PC-9 (cell line): Measurements from ENCODE around the gene GSX2. TPM values are rescaled to one million over a fixed set of nuclear protein-coding genes. Genes with fewer than 3 reads are reported as not detected.

ENCODE experiments used
- BruUV-seq: library from RNA; stranded (reverse); fragments of 400-500 nt; replicated peaks from 2 replicates; lab custom pipeline; 2021; lab: Mats Ljungman, UMichigan
- CTCF ChIA-PET: fragments of 300-600 bp; sonication (Branson Sonifier 250); formaldehyde crosslinking; loops from one replicate; lab custom pipeline; 2022; ENCODE audit warnings: antibody characterized with exemption; lab: Charles Lee
- POLR2A ChIA-PET: fragments of 300-600 bp; sonication (Branson Sonifier 250); formaldehyde crosslinking; loops from one replicate; lab custom pipeline; 2022; ENCODE audit warnings: antibody characterized with exemption; ENCODE audit not compliant: unreplicated experiment; lab: Charles Lee
- DNase-seq, 2 experiments: peaks; one replicate each; pipeline versions ENCODE4 v3.0.0 to v3.0.0-alpha.2; 2015 to 2022; ENCODE audit warnings: mixed read lengths in 1 of 2
- H2AFZ ChIP-seq: fragments of 200-600 bp; sonication (generic); 2 replicates; pipeline ENCODE4 v1.8.1; 2017; ENCODE audit warnings: antibody characterized with exemption
- H3F3A ChIP-seq: fragments of 200-600 bp; sonication (generic); 2 replicates; pipeline ENCODE4 v1.8.1; 2017; ENCODE audit warnings: antibody characterized with exemption, mild to moderate bottlenecking, low read depth; ENCODE audit not compliant: insufficient read depth
- H3K27ac ChIP-seq: fragments of 200-600 bp; sonication (generic); 2 replicates; pipeline ENCODE4 v1.6.1; 2016; ENCODE audit warnings: mixed run types
- H3K27me3 ChIP-seq: fragments of 200-600 bp; sonication (generic); 2 replicates; pipeline ENCODE4 v1.6.1; 2016; ENCODE audit warnings: low read depth, mixed run types; ENCODE audit not compliant: insufficient read depth
- H3K36me3 ChIP-seq: fragments of 200-600 bp; sonication (generic); 2 replicates; pipeline ENCODE4 v1.6.1; 2016; ENCODE audit warnings: low read depth, mixed run types
- H3K4me1 ChIP-seq: fragments of 200-600 bp; sonication (generic); replicated peaks from 2 replicates; pipeline ENCODE4 v1.6.1; 2016; ENCODE audit warnings: mixed run types; ENCODE audit not compliant: insufficient read depth
- H3K4me2 ChIP-seq: fragments of 200-600 bp; sonication (generic); 2 replicates; pipeline ENCODE4 v1.6.1; 2017; ENCODE audit warnings: mixed run types
- H3K4me3 ChIP-seq: fragments of 200-600 bp; sonication (generic); 2 replicates; pipeline ENCODE4 v1.6.1; 2016; ENCODE audit warnings: mixed run types
- H3K79me2 ChIP-seq: fragments of 200-600 bp; sonication (generic); 2 replicates; pipeline ENCODE4 v1.6.1; 2017; ENCODE audit warnings: low read depth, mixed run types
- H3K9me2 ChIP-seq: fragments of 200-600 bp; sonication (generic); 2 replicates; pipeline ENCODE4 v1.8.1; 2017; ENCODE audit warnings: mild to moderate bottlenecking; ENCODE audit not compliant: insufficient read depth
- H3K9me3 ChIP-seq: fragments of 200-600 bp; sonication (generic); 2 replicates; pipeline ENCODE4 v1.8.1; 2016; ENCODE audit warnings: low read depth; ENCODE audit not compliant: insufficient read depth
- H4K20me1 ChIP-seq: fragments of 200-600 bp; sonication (generic); 2 replicates; pipeline ENCODE4 v1.8.1; 2017; ENCODE audit not compliant: insufficient read depth
- EZH2 ChIP-seq: fragments of 200-600 bp; sonication (generic); IDR thresholded peaks from 2 replicates; pipeline ENCODE4 v1.8.0; 2017; ENCODE audit warnings: antibody characterized with exemption, low read depth
- intact Hi-C: fragments of 100-400 bp; cut with micrococcal nuclease; formaldehyde crosslinking; loops from one replicate; pipeline ENCODE4 v1.10.0; 2022; ENCODE audit not compliant: unreplicated experiment
- total RNA-seq: library from RNA; stranded (reverse); gene quantifications from 2 replicates; pipeline ENCODE4 v1.2.3, GENCODE V29; 2021
- TF ChIP-seq, protein P1 (sequence below): fragments of 200-600 bp; sonication (generic); conservative IDR thresholded peaks from 2 replicates; pipeline ENCODE4 v1.6.1; 2017; ENCODE audit warnings: mixed run types, antibody characterized with exemption, mild to moderate bottlenecking, moderate library complexity

GSX2 gene
- total RNA-seq, 1 experiment from 2014 or later = not detected

DNA sequence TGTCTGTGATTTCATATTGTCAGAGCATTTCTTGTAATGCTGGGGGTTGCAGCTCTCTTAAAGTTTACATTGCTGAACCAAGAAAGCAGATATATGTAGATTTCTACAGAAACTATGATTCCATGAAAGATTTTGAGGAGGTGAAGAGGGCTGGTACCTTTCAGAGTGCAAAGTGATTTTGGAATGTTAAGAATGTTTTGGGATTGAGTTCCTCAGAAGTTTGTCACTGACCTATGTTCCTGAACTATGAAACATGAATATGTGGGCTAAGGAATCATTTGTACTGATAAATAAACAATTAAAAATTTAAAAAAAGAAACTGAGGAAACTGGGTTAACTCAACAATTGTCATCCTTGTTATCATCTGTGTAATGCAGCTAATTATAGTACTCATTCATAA is 23.3 kb upstream of the GSX2 start:
- Histone ChIP-seq H3K9me2 (no peaks in the 10 kb centered on the region; the same call in 1 of the 2 replicates), H4K20me1 (no peaks in the 10 kb centered on the region), H3F3A (peaks cover 5% of the 10 kb centered on the region; the same call in 1 of the 2 replicates), H3K9me3 (no peaks in the 10 kb centered on the region), H3K27ac (no peak overlapping the region), H3K4me1 (peaks cover 34% of the 10 kb centered on the region), H3K79me2 (no peaks in the 10 kb centered on the region), H3K4me3 (no peak overlapping the region), H3K36me3 (no peaks in the 10 kb centered on the region), H2AFZ (no peak overlapping the region), H3K4me2 (peak overlapping the region; percentile 47), H3K27me3 (no peaks in the 10 kb centered on the region)
- CTCF ChIA-PET = no interaction called here
- POLR2A ChIA-PET = no interaction called here
- intact Hi-C loops = no loop called here
- peak in 1 of 2 experiments; percentile 56 for DNase-seq
- TF ChIP-seq EZH2 = no peak
- TF ChIP-seq, protein P1, sequence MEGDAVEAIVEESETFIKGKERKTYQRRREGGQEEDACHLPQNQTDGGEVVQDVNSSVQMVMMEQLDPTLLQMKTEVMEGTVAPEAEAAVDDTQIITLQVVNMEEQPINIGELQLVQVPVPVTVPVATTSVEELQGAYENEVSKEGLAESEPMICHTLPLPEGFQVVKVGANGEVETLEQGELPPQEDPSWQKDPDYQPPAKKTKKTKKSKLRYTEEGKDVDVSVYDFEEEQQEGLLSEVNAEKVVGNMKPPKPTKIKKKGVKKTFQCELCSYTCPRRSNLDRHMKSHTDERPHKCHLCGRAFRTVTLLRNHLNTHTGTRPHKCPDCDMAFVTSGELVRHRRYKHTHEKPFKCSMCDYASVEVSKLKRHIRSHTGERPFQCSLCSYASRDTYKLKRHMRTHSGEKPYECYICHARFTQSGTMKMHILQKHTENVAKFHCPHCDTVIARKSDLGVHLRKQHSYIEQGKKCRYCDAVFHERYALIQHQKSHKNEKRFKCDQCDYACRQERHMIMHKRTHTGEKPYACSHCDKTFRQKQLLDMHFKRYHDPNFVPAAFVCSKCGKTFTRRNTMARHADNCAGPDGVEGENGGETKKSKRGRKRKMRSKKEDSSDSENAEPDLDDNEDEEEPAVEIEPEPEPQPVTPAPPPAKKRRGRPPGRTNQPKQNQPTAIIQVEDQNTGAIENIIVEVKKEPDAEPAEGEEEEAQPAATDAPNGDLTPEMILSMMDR = no peak
- no TSS peak for BruUV-seq

DNA sequence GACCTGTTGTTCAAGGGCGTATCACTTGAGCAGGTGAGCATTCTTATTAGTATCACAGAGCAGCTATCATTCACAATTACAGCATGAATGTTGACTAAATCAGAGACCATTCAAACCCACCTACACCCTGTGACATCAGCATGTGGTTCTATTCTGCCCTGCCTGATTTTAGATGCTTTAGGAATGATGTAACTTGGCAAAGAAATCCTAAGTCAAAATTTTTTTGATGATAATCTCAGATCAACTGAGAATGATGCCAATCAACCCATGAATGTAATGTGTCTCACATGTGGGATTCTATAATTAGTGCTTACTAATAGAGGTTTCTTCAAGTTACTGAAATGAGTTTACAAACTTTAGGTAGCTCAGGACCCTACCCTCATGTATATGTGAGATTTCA is 22.2 kb upstream of the GSX2 start:
- H3K4me3 ChIP-seq = no peak overlapping the region
- no peak overlapping the region for H3K27ac ChIP-seq
- ChIA-PET POLR2A (no interaction called here), CTCF (no interaction called here)
- BruUV-seq = no TSS peak
- H2AFZ ChIP-seq = no peak overlapping the region
- no peaks in the 10 kb centered on the region for H3K79me2 ChIP-seq
- peaks cover 45% of the 10 kb centered on the region for H3K4me1 ChIP-seq
- no peaks in the 10 kb centered on the region for H3K9me3 ChIP-seq
- no peaks in the 10 kb centered on the region for H4K20me1 ChIP-seq
- H3K27me3 ChIP-seq = no peaks in the 10 kb centered on the region
- no peaks in the 10 kb centered on the region; the same call in 1 of the 2 replicates for H3K9me2 ChIP-seq
- H3K36me3 ChIP-seq = no peaks in the 10 kb centered on the region
- DNase-seq = no peak
- peaks cover 13% of the 10 kb centered on the region; the same call in 1 of the 2 replicates for H3F3A ChIP-seq
- TF ChIP-seq, protein P1 = no peak
- no peak for TF ChIP-seq EZH2
- intact Hi-C loops = no loop called here
- H3K4me2 ChIP-seq = no peak overlapping the region

DNA sequence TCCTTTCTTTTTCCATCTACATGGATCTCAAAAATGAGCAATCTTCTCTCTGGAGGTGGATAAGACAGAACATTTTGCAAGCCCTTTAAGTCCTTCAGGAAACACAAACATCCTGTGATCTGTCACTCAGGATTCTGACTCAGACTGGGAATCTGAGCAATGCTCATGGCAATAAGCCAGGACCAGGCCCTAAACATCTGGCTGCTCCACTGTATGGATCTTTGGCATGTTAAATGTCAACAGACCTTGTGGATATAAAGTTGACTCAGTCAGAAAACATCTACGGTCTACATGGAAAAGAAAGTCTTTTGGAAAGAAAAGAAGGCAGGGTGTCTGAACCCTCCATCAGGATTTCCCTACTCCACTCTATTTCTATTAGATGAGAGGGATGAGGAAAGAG is 17.8 kb upstream of the GSX2 start:
- Histone ChIP-seq H2AFZ (no peak overlapping the region), H3K27me3 (no peaks in the 10 kb centered on the region), H4K20me1 (no peaks in the 10 kb centered on the region), H3K36me3 (no peaks in the 10 kb centered on the region), H3K27ac (no peak overlapping the region), H3K9me2 (no peaks in the 10 kb centered on the region; the same call in 1 of the 2 replicates), H3K9me3 (no peaks in the 10 kb centered on the region), H3K4me1 (peaks cover 39% of the 10 kb centered on the region), H3F3A (peaks cover 13% of the 10 kb centered on the region; the same call in 1 of the 2 replicates), H3K4me2 (peak overlapping the region; percentile 11; the same call in 1 of the 2 replicates), H3K79me2 (no peaks in the 10 kb centered on the region), H3K4me3 (no peak overlapping the region)
- intact Hi-C loops = loop anchor here (2.0 kb wide), 1 partner anchor 15 kb away; no protein-coding TSS in a partner anchor
- TF ChIP-seq, protein P1 = no peak
- TF ChIP-seq EZH2 = no peak
- no TSS peak for BruUV-seq
- DNase-seq = peak; percentile 73 to 91
- CTCF ChIA-PET = no interaction called here
- POLR2A ChIA-PET = no interaction called here
